Activated CD4-positive, alpha-beta T cell treated with anti-CD3 and anti-CD28 coated beads, Interleukin-2, Interleukin-6, amounts not matched to agents 100 ng/mL and 50 ng/mL, durations not matched to agents 16 hours and 8 hours (primary cell): ENCODE measurements around the gene PTPRO.

ENCODE experiments used
- DNase-seq: peaks from one replicate; pipeline ENCODE4 v3.0.0-alpha.2; 2020

PTPRO gene

DNA sequence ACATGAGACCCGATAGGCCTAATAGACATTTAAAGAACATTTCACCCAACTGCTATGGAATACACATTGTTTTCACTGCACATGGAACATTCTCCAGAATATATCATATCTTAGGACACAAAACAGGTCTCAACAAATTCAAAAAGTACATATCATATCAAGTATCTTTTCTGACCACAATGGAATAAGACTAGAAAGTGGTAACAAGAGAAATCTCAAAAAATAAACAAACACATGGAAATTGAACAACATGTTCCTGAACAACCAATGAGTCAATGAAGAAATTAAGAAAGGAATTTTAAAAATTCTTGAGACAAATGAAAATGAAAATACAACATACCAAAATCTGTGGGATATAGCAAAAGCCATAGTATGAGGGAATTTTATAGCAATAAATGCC, 208.1 kb downstream of the PTPRO start:
- DNase-seq: no peak

DNA sequence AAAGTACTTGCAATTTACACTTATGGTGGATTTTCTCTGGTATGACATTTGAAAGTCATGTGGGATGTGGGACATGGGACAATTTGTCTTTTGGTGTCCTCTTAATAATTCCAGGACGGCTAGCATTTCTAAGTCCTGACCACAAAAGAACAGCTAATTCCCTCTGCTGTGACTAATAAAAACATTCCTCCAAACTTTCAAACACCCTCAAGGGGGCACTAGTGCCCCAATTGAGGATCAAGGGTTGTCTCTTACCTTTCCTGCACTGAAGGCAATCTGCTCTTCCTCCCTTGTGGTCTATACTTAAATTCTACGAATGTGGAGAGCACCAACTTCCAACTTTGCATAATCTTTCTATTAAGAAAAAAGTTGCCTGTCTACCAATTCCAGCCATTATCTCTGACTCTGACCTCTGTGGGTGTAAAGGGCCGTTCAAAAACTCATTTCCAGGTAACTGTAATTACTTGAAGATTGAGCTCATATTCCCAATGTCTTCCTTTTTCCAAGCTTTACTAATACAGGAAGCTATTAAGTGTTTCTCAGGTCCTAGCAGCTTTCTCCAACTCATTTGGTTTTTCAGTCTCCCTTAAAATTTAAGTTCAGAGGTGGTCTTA, 210.2 kb downstream of the PTPRO start:
- DNase-seq: peak; percentile 78

DNA sequence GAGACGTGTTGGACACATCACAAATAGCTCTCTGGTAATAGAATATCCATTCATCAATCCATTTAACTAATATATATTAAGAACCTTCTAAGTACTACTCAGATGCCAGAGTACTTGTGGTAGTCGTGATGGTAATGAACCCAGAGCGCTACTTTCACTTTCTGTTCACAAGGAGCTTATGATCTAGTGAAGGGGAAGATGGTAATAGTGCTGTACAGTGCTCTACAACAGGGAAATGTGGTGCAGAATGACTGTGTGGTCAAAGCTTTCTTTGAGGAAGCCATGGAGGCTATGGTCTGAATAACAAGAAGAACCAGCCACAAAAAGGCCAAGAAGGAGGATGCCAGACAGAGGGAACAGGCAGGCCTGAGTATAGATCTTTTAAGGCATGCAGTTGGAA, 212.0 kb downstream of the PTPRO start:
- peak; percentile 58 for DNase-seq

DNA sequence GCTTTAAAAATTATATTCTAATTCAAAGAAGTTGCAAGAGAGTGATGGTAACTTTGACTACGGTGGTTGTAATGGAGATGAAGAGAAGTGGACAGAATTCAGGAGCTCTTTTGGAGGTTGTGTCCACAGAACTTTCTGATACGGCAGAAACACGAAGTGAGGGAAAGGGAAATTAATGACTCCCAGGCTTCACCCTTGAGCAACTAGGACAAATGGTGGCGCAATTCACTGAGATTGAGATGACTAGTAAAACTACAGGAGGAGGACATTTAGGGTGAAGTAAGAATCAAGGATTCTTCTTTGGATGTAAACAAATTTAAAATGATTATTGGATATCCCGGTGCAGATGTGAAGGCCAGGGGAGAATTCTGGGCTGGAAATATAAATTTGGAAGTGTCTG, 212.6 kb downstream of the PTPRO start:
- no peak for DNase-seq

DNA sequence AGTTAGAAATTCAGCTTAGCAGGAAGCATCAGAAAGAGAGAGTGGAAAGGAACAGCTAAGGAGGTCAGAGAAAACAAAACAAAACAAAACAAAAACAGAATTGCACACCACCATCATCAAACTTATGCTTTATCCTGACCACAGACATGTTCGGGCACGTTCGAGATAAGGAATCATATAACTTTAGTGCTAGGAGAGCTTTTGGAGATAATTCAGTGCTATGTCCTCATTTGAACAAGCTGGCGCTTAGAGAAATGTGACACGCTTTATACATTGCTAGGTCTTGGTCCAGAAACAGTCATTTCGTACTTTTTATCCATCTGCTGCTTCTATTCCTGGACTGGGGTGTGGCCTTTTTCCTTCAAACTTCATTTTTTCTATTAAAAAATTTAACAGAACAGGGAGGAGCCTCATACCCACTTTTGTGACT, 213.1 kb downstream of the PTPRO start:
- DNase-seq: no peak

DNA sequence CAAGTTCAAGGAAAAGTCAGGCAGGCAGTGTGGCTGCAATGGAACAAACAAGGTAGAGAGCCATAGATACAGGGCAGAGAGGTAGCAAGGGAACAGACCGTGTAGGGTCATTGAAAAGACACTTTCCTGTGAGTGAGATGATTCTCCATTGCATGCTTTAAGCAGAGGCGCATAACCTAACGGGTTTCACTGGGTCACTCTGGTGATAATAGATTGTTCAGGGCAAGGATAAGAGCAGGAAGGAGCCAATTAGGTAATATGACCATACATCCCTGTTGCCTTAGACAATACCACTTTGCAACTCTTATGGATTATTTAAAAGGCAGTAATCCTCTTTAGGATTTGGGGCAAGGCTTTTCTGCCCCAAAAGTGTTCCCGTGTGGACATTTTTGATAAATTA, 214.1 kb downstream of the PTPRO start:
- no peak for DNase-seq

DNA sequence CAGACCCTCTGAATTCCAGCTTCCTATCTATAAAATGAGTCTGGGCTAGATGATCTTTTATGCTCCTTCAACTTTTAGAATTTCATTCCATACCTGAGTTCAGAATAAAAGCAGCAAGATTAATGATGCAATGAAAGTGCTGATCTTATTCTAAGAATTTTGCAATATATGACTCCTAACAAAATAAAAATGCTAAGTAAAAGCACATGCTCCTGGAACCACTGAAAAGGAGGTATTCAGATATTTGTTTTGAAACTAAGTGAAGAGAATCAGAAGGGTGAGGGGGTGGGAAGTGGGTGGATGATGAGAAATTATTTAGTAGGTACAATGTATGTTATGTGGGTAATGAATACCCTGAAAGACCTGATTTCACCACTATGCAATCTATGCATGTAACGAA, 216.6 kb downstream of the PTPRO start:
- DNase-seq: no peak

DNA sequence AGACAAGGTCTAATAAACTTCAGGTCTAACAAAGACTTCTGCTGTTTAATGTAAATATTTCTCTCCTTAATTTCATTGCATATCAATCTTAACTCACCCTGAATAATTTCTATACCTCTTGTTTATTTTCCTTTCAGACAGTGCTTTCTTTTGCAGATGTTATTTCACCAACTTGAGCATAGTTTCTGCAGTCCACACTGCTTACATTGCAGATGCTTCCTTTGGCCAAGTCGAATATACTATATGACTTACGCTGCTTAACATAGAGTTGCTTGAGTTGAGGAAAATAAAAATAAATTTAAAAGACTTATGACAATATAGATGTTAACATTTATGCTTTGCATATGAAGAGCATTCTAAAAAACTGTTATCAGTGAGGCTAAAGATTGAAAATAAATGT, 217.7 kb downstream of the PTPRO start:
- DNase-seq: no peak

DNA sequence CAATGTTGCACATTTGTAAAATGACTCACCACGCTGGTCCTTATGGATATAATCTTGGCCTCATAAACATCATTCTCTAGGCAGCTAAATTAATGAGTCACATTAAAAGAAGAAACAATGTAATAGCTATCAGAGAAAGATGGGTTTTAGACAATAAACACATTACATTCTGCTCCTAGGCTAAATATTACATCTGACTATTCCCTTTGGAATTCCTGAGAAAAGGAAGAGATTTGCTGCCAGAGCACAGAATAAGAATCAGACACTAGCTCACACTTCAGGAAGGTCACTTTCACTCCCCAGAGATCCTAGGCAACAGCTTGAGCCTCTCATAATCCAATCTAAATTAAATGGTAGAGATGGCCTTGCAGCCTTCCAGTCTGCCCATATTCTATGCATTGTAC, 218.2 kb downstream of the PTPRO start:
- DNase-seq: no peak

DNA sequence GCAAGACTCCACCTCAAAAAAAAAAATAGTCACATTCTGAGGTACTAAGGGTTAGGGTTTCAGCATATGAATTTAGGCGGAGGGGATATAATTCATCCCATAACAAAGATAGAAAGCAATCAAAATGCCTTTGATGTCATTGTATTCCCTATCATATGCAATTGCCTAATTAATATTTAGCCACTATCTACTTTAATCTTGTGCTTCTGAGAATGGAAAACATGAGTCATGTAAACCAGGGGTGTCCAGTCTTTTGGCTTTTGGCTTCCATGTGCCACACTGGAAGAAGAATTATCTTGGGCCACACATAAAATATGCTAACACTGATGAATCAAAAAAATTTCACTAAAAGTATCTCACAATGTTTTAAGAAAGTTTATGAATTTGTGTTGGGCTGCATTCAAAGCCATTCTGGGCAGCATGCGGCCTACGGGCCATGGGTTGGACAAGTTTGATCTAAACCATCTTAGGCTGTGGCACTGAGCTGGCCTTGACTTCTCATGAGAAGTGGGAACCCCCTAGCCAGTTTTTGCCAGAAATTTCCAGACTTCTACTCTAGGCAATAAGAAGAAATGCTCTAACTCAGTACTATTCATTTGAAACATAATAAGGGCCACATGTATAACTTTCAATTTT, 219.8 kb downstream of the PTPRO start:
- DNase-seq: no peak

DNA sequence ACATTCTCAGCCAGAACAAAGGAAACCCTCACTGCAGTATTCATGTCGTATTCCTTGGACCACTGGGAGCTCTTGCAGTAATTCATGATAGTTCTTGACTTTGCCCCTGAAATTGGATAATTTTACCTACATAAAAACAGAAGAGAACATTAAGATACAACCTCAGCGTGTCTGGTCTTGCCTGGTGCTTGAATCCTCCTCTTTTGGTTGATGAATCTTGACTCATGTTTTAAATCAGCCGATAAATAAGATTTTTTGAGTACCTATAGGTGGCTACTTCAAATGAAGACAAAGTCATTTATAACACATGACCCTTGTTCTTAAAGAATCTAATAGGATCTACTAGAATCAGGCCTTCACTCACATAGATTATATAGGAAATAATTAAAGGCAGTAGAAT, 221.0 kb downstream of the PTPRO start:
- no peak for DNase-seq

DNA sequence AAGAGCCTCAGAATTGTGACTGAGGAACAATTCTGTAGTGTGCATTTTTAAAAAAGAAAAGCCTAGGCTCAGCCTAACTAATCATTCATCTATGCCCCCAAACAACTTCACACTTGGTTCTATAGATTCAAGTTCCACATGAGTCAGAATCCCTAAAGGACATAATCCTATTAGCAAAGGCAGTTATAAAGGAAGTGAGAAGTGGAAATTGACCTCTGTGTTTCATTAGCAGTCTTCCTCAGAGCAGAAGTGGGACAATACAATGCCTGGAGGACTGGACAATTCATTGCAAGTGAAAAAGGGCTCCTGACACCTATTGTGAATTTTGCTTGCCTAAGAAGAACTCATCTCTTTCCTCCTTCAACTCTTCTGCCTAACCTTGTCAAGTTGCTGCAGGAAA, 222.3 kb downstream of the PTPRO start:
- DNase-seq: no peak

DNA sequence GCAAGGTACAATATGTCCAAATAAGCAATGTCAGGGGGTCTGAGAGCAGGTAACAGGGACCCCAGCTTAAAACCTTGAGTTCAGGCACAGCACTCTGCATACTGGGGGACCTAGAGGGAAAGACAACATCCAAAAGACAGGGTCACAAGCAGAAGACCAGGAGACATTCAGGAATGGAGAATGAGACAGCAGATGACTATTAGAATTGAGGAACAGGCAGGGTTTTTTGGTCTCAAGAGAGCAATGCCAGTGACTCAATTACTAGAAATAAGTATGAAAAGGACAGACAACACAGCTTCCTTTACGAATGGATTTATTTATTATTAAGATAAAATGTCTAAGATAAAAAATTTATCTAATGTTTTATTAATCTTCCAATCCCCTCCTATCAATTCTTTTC, 223.0 kb downstream of the PTPRO start:
- no peak for DNase-seq

DNA sequence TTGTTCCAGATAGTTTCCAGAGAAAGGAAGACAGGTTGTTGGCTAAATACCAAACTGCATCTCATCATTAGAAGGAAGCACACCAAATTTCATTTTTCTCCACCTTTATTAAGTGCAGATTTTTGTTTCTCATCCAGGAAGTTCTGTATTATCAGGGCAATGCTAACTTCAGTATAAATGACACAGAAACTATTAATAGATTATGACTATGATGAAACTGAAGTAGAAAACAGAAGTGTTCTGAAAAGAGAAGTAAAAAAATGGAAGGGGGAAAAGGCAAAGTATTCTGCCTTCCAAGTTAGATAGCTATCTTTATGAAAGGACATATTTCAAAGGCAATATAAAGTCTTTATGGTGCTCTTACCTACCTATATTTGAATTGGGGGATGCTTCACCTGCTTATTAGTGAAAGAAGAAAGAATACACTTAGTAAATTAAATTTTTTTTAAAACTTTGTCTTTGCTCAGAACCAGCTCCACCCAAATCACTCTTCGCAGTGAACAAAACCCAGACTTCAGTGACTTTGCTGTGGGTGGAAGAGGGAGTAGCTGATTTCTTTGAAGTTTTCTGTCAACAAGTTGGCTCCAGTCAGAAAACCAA, 223.9 kb downstream of the PTPRO start:
- no peak for DNase-seq

DNA sequence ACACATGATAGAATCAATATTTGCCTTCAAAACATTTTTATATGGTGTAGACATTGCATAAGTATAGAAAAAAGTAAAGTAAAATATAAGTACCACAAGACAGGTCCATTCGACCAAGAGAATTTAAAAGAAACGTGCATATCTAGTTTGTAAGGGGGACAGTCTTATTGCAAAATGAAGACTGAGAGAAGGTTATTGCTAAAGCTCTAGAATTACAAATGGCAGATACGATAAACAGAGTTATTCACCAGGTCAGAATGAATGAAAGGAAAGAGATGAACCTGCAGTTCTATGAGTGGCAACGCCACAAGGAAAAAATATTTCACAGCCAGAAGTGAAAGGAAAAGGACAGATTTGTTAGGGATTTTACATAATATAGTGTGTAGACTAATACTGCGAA, 224.8 kb downstream of the PTPRO start:
- DNase-seq: no peak

DNA sequence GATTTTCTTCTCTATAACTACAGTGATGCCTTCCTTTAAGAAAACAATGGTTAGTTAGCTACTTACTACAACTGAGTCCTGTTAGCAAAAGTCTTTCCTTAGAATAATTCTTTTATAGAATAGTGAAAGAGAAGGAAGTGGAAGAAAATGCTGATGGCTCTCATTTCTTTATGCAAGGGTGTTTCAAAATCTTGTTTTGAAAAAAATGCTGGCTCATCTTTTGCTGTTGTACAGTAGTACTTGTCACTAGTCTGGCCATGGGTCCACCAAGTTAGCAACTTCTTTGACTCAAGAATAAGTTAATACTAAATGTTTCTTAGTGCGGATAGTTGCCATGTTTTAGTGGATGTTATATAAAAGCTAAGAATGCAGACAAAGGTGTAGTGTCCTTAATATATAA, 225.4 kb downstream of the PTPRO start:
- no peak for DNase-seq

DNA sequence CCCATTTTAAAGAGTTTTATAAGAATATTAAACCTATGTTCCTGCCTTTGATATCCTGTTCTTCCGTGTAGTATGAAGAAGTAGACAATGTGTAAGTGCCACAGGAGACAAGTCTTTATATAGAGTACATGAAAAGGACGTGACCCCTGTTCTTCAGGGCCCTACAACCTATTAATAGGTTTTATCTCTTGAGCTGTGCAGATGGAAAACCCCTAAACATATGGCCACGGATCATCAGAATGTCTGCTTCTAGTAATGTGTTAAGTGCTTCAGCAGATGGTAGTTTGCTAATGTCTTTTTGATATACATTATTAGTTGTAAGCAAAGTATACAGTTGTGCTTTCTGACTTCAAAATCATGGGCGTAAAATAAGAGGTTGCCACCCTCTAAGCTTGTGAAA, 228.5 kb downstream of the PTPRO start:
- no peak for DNase-seq

DNA sequence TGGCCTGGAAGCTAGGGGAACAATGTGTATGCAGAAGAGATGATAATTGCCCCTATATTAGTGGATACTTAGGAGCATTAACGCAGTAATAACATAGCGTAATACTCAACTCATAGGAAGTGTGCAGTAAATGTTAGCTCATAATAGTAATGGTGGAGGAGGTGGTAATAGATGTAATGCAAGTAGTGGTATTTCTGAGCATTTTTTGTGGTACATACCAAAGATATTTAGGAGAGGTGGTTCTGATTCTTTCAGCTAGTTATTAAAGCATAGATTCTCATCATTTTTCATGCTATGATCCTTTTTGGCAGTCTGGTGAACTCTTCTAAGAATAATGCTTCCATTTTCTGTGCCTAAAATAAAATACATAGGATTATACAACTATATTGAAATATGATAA, 233.1 kb downstream of the PTPRO start:
- no peak for DNase-seq

DNA sequence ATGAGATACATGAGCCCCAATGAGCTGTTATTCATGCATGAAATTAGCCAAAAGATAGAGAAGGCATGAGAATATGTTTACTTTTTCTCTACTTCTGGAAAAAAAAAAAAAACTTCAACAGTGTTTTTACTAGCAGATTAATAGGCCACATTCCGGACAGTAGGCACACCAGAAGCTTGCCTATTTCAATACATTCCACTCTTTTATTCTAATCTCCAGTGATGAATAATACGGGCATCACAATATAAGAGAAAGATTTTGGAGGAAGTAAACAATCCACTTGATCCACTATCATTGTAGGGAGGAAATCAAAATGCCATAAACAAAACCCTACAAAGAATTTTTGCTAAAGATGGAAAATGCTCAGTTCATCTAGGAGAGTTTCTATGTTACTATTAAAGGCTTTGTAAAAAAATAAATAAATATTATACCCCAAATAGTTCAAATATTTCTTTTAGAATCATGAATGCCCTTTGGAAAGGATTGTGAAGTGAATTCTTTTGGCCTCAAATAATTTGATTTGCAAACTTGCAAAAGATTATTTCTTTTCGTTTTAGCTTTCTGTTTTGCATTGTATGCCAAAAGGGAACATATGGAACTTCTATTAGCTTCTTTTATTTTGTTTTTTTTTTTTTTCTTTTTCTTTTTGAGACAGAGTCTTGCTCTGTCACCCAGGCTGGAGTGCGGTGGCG, 234.2 kb downstream of the PTPRO start:
- DNase-seq: no peak

DNA sequence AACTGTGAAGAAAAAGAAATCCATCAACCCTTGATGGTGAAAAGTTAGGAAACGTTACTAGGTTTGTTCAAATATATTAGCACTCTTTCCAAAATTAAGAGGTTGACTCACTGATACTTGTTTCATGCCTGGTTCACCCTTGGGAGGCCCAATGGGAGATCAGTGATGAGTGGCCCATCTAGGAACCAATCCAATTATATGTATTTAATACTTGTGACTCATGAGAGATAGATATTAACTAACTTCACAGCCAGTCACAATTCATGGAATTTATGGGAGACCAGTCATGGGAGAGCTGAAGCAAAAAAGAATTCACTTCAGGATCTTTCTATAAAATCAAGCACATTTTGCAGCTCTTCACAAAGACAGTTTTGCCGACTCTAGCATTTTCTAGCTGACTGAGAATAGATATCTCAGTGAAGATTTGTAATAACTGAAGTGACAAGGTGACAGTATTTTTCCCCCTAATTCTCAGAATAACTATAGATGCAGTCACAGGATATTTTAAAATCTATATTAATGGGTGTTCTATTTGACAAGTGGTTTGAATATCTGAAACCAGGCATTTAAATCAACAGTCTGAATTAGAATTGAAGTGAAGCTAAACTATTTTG, 236.7 kb downstream of the PTPRO start:
- peak; percentile 51 for DNase-seq

DNA sequence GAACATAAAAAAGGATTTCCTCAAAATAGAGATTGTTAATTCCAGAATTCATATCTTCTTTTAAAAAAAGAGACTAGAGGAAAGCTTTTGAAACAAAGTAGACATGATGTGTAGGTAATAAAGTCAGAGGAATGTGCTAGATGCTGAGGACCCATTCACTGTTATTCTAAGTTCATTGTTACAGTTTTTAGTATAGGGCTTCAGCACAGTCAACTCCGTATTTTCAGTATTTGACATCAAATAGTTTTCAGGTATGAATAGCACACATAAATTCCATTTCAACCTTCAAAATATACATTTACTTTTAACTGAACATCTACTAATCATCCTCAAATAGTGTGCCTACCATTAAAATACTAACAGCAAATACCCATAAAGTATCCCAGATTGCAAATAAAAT, 239.1 kb downstream of the PTPRO start:
- peak; percentile 32 for DNase-seq

DNA sequence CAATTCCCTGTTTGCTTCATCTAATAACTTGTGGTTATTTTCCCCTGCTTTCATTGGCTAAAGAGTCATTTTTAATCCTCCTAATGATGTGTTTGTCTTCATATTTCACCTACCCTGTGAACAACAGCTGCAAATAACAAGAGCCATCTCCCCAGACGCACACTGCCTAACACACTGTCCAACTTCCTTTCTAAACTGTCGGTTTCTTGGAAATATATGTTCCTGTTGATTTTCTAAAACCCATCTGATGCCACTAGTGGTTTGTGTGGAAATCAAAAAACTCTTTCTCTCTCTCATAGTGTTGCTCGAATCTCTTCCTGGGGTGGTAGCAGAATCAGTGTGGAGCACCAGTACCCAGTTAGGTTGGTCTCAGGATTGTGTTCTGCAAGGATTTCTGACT, 240.0 kb downstream of the PTPRO start:
- DNase-seq: peak; percentile 72

DNA sequence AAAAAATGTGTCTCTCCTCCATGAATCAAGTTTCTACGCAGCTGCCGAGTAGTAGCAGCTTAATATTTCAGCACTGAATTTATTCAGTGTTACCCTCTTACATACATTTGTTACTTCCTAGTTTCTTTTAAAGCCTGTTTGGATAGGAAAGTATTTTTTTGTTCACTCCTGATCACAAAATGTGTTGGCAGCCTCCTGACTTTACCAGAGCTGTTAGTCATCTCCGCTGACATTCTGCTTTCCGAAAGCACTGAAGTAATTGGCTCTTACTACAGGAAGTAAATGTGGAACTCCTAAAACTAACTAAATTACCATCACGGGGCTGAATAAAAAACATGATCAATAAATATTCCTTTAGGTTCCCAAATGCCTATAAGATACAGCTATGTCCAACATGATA, 241.4 kb downstream of the PTPRO start:
- peak; percentile 76 for DNase-seq

DNA sequence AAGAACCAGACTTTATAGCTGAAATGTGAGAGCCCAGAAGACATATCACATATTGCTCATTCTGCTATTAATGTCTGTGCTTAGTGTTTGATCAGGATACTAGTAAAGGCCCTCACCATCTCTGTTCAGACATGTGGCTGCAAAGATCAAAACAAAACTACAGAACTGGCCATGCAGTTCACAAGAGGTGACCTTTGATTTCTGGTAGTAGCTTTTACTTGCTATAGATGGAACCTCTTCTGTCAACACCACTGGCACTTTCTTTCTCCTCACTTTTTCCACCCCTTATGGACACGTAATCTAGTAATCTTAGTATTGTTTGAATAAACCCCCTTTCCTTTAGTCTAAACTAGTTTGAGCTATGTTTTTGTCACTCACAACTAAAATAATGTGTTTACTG, 252.0 kb downstream of the PTPRO start:
- DNase-seq: no peak
